NCI-H2196 (cell line): Measurements from ENCODE around the gene ACIN1.
A peak's percentile ranks its signal among the peaks of the same experiment; 100 is the strongest.
"Not testable (repeated sequence)": the region's sequence is repeated elsewhere in the genome, so short reads cannot be mapped to it uniquely, and the experiment has no call there.

ENCODE experiments used
- DNase-seq: peaks from one replicate; lab custom pipeline; 2025; ENCODE audit not compliant: unreplicated experiment; lab: John Stamatoyannopoulos, UW

The ACIN1 gene

DNA sequence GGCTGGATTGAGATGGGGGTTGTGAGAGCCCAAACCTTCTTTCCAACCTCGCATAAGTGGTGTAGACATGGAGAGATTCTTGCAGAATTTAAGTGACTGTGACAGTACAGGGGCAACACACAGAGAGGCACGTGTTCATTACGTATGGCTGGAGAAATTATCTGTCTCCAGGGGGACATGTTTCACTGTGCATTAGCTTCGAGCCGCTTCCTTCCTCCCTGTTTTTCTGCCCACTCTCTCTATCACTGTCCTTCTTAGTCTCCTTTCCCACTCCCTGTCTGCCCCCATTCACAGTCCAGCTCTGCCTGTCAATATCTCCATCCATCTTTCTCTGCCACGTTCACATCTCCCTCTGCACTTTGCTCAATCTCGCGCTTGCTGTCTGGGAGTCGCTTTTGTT, 73.5 kb downstream of the ACIN1 start:
- DNase-seq: no peak

DNA sequence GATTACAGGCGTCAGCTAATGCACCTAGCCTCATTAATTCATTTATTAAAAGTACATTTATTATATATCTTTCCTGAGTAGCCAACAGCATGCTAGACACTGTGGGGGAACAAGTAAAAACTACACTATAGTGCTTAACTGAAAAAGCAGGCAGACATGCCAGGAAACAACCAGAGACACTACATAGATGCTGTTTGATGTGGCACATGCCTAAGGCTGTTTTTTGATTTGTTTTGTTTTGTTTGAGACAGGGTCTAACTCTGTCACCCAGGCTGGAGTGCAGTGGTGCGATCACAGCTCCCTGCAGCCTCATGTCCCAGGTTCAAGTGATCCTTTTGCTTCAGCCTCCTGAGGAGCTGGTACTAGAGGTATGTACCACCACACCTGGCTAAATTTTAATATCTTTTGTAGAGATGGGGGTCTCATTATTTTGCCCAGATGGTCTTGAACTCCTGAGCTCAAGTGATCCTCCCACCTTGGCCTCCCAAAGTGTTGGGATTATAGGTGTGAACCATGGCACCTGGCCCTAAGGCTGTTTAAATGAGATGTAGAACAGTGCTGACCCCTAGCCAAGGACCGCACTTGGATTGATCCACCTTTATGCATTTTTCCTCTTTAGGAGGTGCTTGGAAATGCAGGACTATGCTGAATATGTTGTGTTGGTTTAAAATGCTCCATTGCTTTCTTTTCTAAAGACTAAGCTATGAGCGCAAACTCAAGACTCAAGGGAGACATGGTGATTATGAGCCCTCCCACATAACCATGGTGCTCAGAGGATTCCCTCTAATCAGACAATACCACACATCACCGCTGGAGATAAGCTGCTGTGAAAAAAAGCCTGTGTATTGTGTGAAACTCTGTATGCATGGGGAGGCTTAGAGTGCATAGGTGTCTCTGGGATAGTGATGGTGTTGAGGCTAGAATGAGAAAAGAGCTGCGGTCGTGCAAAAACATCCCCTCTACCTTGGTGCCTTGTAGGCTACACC, 74.5 kb downstream of the ACIN1 start:
- DNase-seq: no peak

DNA sequence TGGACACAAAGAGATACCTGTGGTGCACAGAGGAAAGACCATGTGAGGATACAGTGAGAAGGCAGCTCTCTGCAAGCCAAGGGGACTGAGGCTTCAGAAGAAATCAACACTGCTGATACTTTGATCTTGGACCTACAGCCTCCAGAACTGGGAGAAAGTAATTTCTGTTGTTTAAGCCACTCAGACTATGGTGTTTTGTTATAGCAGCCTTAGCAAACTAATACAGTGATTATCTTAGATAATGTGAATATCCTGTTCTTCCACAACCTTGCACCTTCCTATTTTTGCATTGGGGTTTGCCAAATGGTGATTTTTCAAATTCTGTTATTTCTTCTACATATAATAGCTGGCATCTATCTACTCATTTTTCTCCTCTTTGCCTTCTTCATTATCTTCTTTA, 76.8 kb downstream of the ACIN1 start:
- DNase-seq: no peak

DNA sequence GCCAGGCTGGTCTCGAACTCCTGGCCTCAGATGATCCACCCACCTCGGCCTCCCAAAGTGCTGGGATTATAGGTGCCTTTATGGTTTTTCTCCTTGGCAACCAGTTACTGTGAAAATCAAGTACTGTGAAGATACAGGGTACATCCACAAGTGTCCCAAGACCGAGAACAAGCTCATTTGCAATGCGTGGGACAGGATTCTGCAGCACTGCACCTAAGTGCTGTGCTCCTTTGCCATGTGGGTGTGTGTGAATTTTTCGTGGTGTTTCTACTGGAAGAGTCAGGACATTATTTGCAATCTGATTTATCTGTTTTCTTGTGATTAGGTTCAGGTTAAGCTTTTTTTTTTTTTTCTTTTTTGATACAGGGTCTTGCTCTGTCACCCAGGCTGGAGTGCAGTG, 77.8 kb downstream of the ACIN1 start:
- no peak for DNase-seq

DNA sequence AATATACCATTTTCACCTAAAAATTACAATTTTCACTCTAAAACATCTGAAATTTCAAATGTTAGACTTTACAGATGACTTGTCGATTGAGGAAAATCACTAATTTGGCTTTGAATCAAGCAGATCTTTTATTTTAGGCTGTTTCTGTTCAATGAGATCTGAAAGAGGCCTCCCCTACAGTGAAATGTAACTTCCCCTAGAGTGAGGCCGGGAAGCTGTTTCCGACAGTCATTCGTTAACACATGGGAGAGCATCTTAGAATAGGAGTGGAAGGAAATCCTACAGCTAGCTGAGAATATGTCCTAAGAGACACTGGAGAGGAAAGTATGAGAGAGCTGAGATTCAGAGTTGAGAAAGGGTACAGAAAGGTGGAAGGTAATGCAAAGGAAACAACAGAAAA, 79.3 kb downstream of the ACIN1 start:
- DNase-seq: no peak

DNA sequence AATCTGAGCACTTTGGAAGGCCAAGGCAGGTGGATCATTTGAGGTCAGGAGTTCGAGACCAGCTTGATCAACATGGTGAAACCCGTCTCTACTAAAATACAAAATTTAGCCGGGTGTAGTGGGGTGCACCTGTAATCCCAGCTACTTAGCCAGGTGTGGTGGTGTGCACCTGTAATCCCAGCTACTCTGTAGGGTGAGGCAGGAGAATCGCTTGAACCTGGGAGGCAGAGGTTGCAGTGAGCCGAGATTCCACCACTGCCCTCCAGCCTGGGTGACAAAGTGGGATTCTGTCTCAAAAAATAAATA, 81.2 kb downstream of the ACIN1 start:
- not testable (repeated sequence) for DNase-seq

DNA sequence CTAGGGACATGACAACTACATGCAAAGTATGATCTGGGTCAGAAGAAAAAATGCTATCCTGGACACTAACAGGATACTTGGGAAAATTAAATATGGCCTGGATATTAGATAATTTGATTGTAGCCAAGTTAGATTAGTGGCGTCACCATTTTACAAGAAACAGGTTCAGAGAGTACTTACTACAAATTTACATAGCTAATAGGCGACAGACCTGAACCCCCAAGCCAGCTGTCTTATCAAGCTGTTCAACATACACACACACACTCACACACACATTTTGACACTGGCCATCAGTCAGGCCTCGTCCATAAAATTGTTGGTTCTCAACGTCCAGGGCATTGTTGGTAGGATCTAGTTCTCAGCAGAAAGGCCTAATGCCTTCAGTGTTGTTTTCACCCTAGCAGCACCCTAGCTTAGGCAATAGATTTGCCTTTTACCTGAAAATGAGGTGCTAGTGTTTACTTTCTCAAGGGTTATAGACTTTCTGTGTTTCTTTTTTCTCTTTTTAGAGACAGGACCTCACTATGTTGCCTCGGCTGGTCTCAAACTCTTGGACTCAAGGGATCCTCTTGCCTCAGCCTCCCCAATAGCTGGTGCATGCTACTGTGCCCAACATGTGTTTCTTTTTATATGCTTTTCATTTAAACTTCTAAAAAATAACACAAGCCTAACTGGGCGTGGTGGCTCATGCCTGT, 81.7 kb downstream of the ACIN1 start:
- DNase-seq: no peak

DNA sequence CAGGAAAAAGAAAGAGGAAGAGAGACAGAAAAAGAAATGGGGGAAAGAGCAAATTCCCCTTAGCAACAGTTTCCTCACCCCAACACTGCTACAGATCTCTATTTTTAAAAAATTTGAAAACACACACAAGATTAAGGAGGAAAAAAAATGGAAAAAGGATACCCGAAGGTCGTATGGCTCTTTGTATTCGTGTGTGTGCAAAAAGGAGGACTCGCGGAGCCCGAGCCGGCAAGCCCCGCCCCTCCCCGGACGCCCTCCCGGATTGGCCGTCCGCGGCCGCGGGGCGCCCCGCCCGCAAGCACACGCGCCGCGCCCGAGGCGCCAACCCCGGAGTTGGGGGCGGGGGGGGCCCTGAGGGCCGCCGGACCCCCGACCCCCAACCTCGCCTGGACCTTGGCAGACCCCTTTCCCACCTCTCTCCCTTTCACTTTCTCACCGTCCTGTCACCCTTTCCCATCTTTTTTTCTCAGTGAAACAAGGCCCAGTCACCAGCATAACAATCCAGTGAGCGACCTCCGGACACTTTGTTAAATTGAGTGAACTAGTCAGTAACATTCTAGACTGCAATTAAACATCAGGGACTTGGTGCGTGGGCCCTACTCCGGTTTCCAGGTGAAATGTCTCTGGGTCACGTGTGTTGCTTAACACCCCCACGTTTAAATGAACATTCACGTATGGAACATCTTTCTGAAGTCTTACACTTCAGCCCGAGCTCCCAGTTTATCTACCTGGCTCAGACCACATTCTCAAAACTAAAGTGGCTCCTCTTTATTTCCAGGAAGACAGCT, 84.8 kb downstream of the ACIN1 start, which contains the start of gene C14orf93:
Gene C14orf93, minus strand, starts transcription at position 205 of the 788 bp plus-strand sequence. CDS start 11,120 bp downstream, outside the sequence.
- peak; percentile 83 for DNase-seq

DNA sequence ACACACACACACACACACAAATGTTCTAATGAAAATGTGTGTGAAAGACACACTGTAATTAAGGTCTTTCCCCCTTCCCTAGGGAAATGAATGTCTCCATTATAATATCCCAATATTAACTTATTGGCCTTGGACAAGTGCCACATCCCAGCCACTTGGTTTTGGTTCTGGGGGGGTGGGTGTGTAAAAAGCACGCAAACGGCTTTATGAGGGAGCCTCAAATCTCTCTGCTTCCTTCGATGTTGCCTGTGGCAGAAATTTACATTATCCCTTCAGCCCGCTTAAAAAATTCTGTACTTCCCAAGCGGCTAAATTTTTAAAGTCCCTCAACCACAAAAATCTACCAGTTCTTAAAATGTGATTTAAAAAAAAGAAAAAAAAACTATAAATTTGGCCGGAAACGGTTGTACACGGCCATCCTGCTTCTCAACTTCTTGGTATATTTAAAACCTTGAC, 85.4 kb downstream of the ACIN1 start:
- no peak for DNase-seq

DNA sequence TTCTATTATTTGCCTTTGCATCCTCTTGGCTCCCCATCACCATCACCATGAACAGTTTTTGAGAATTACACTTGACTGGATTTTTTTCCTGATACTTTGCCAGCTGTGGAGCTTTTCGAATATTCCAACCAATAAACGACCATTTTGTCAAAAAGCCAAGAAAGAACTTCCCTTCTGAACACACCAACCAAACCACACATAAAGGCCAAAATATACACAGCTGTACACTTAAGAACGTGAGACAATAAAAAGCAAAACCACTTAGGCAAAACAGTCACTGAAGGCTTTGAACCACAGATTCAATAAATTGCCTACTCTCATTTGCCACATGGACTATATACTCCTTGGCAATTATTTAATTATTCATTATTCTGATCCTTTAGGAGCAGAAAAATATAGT, 86.1 kb downstream of the ACIN1 start:
- DNase-seq: peak; percentile 53
